Measurements from ENCODE around the gene ADGRL2. TPM values are rescaled to one million over a fixed set of nuclear protein-coding genes. Genes with fewer than 3 reads are reported as not detected.

ADGRL2 gene
- total RNA-seq, 2 donors from 2014 or later: 61.6 to 76.4 TPM

DNA sequence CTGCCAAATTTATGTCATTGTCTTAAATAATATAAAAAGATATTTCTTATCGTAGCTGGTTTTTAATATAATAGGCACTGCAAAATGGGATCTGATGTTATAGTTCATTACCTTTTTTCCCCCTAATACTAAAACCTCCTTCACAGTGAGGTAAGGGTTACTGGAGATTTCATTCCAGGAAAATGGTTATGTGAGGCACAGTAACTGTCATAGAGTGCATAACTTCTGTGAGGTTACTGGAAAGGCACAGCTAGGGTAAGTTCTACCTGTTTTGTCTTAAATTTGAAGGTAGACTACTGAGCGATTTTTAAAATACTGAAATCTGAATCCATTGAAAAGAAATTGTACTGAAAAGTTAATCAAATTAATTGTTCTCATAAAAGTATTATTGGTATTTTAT is 13.0 kb downstream of the ADGRL2 start:
- Histone ChIP-seq H3K27me3 (ENCODE audit: control insufficient read depth, insufficient read depth, low read length, poor library complexity, severe bottlenecking) (no peaks in the 10 kb centered on the region), H3K9ac (ENCODE audit: extremely low read depth, low read length, poor library complexity, severe bottlenecking) (no peak overlapping the region), H3K4me3 (ENCODE audit: low read length) (no peak overlapping the region), H3K4me1 (ENCODE audit: control insufficient read depth, insufficient read depth, low read length) (peaks cover 5% of the 10 kb centered on the region), H3K27ac (ENCODE audit: low read depth, low read length) (no peak overlapping the region), H3K36me3 (ENCODE audit: control insufficient read depth, insufficient read depth, low read length) (no peaks in the 10 kb centered on the region), H3K9me3 (ENCODE audit: control insufficient read depth, low read length) (no peaks in the 10 kb centered on the region)
- H3K36me3 Mint-ChIP-seq (ENCODE audit: low read depth): no peaks in the 10 kb centered on the region
- H3K27me3 Mint-ChIP-seq (ENCODE audit: insufficient read depth): no peaks in the 10 kb centered on the region
- TF ChIP-seq, protein P1, sequence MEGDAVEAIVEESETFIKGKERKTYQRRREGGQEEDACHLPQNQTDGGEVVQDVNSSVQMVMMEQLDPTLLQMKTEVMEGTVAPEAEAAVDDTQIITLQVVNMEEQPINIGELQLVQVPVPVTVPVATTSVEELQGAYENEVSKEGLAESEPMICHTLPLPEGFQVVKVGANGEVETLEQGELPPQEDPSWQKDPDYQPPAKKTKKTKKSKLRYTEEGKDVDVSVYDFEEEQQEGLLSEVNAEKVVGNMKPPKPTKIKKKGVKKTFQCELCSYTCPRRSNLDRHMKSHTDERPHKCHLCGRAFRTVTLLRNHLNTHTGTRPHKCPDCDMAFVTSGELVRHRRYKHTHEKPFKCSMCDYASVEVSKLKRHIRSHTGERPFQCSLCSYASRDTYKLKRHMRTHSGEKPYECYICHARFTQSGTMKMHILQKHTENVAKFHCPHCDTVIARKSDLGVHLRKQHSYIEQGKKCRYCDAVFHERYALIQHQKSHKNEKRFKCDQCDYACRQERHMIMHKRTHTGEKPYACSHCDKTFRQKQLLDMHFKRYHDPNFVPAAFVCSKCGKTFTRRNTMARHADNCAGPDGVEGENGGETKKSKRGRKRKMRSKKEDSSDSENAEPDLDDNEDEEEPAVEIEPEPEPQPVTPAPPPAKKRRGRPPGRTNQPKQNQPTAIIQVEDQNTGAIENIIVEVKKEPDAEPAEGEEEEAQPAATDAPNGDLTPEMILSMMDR (conservative IDR thresholded peaks at IDR 0.05): no peak
- 76 to 86% methylated on average over 1 of the region's 2 CpGs for WGBS, 2 experiments (ENCODE audit: insufficient coverage in 1 of 2, insufficient read length in 1 of 2)
- peaks cover 36% of the 10 kb centered on the region for H3K4me1 Mint-ChIP-seq
- no peak for DNase-seq
- H3K4me3 Mint-ChIP-seq: no peak overlapping the region
- H3K27ac Mint-ChIP-seq: no peak overlapping the region
- no peaks in the 10 kb centered on the region for H3K9me3 Mint-ChIP-seq

GRCh38 chr1:81819613-81820012 is 18.9 kb downstream of the ADGRL2 start:
- Mint-ChIP-seq H3K36me3 (ENCODE audit: low read depth) (no peaks in the 10 kb centered on the region), H3K4me3 (no peak overlapping the region), H3K27me3 (ENCODE audit: insufficient read depth) (no peaks in the 10 kb centered on the region), H3K27ac (no peak overlapping the region), H3K9me3 (no peaks in the 10 kb centered on the region), H3K4me1 (peaks cover 28% of the 10 kb centered on the region)
- Histone ChIP-seq H3K9me3 (ENCODE audit: control insufficient read depth, low read length) (no peaks in the 10 kb centered on the region), H3K27ac (ENCODE audit: low read depth, low read length) (no peak overlapping the region), H3K4me1 (ENCODE audit: control insufficient read depth, insufficient read depth, low read length) (no peaks in the 10 kb centered on the region), H3K4me3 (ENCODE audit: low read length) (no peak overlapping the region), H3K27me3 (ENCODE audit: control insufficient read depth, insufficient read depth, low read length, poor library complexity, severe bottlenecking) (no peaks in the 10 kb centered on the region), H3K9ac (ENCODE audit: extremely low read depth, low read length, poor library complexity, severe bottlenecking) (no peak overlapping the region), H3K36me3 (ENCODE audit: control insufficient read depth, insufficient read depth, low read length) (no peaks in the 10 kb centered on the region)
- DNase-seq: no peak
- TF ChIP-seq, protein P1 (conservative IDR thresholded peaks at IDR 0.05): no peak
- WGBS, 2 experiments (ENCODE audit: insufficient coverage in 1 of 2, insufficient read length in 1 of 2): 87 to 100% methylated on average over 1 to 4 of the region's 4 CpGs

DNA sequence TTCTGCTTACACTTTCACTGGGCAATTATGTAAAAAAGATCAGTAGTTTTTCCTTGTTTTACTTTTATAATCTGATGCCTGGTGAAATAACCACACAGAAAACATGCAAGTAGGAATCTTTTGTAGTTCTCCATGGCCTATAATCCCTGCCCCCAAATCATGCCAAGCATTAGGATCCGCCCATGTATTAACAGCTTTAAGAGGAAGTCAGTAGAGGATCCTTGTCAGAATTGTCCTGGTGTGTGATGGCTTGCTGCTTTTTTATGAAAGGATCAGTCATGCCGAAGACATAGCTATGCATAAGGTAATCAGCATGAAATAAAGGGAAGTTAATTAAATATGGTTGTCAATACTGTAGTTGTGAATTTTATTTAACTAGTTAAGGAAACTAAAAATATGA is 20.0 kb downstream of the ADGRL2 start:
- no peak overlapping the region for H3K4me3 Mint-ChIP-seq

More for the DNA sequence above, 20.0 kb downstream of the ADGRL2 start:
- Mint-ChIP-seq H3K9me3 (no peaks in the 10 kb centered on the region), H3K36me3 (ENCODE audit: low read depth) (no peaks in the 10 kb centered on the region), H3K4me1 (peaks cover 28% of the 10 kb centered on the region), H3K27ac (no peak overlapping the region), H3K27me3 (ENCODE audit: insufficient read depth) (no peaks in the 10 kb centered on the region)
- no peak overlapping the region for H3K27ac ChIP-seq (ENCODE audit: low read depth, low read length)
- WGBS, 2 experiments (ENCODE audit: insufficient coverage in 1 of 2, insufficient read length in 1 of 2): 71% methylated on average over 2 of the region's 2 CpGs; no CpG with 5 or more reads in 1 of the 2 experiments
- H3K9ac ChIP-seq (ENCODE audit: extremely low read depth, low read length, poor library complexity, severe bottlenecking): no peak overlapping the region
- H3K27me3 ChIP-seq (ENCODE audit: control insufficient read depth, insufficient read depth, low read length, poor library complexity, severe bottlenecking): no peaks in the 10 kb centered on the region
- no peaks in the 10 kb centered on the region for H3K36me3 ChIP-seq (ENCODE audit: control insufficient read depth, insufficient read depth, low read length)
- H3K4me1 ChIP-seq (ENCODE audit: control insufficient read depth, insufficient read depth, low read length): no peaks in the 10 kb centered on the region
- TF ChIP-seq, protein P1 (conservative IDR thresholded peaks at IDR 0.05): no peak
- no peak overlapping the region for H3K4me3 ChIP-seq (ENCODE audit: low read length)
- no peak for DNase-seq
- no peaks in the 10 kb centered on the region for H3K9me3 ChIP-seq (ENCODE audit: control insufficient read depth, low read length)
